Brain microvascular endothelial cell (primary cell): ENCODE results near the gene VSIG1.

ENCODE experiments used
- DNase-seq: peaks from one replicate; pipeline ENCODE4 v3.0.0-alpha.2; 2020
- H3K27ac ChIP-seq: fragments of 250-450 bp; sonication (Bioruptor Pico); 2 replicates; pipeline ENCODE4 v1.5.1; 2020; ENCODE audit warnings: mild to moderate bottlenecking, moderate library complexity
- H3K27me3 ChIP-seq: fragments of 250-450 bp; sonication (Bioruptor Pico); replicated peaks from 2 replicates; pipeline ENCODE4 v1.5.1; 2020; ENCODE audit warnings: mild to moderate bottlenecking
- H3K36me3 ChIP-seq: fragments of 250-450 bp; sonication (Bioruptor Pico); replicated peaks from 2 replicates; pipeline ENCODE4 v1.5.1; 2020; ENCODE audit warnings: mild to moderate bottlenecking
- H3K4me3 ChIP-seq: 2 replicates; pipeline ENCODE4 v1.5.1; 2011; ENCODE audit warnings: low read depth, mild to moderate bottlenecking, control low read depth, low read length, moderate library complexity
- in situ Hi-C: cut with HindIII; loops from 2 replicates; pipeline ENCODE4 v1.10.0; 2017; ENCODE audit warnings: low sequenced_read_pairs, low pct_ligation_motif_present
- TF ChIP-seq, protein P1 (sequence below): IDR thresholded peaks from 2 replicates; pipeline ENCODE4 v1.5.1; 2011; ENCODE audit warnings: low read depth, mild to moderate bottlenecking, moderate library complexity, low read length, control low read depth, inconsistent platforms; ENCODE audit errors: missing control alignments

The VSIG1 gene

GRCh38 chrX:108044554-108045256, at the start of gene VSIG1:
TSS of gene VSIG1 (plus strand) at chrX:108045065. CDS start at chrX:108045131, 66 bp downstream.
- TF ChIP-seq, protein P1, sequence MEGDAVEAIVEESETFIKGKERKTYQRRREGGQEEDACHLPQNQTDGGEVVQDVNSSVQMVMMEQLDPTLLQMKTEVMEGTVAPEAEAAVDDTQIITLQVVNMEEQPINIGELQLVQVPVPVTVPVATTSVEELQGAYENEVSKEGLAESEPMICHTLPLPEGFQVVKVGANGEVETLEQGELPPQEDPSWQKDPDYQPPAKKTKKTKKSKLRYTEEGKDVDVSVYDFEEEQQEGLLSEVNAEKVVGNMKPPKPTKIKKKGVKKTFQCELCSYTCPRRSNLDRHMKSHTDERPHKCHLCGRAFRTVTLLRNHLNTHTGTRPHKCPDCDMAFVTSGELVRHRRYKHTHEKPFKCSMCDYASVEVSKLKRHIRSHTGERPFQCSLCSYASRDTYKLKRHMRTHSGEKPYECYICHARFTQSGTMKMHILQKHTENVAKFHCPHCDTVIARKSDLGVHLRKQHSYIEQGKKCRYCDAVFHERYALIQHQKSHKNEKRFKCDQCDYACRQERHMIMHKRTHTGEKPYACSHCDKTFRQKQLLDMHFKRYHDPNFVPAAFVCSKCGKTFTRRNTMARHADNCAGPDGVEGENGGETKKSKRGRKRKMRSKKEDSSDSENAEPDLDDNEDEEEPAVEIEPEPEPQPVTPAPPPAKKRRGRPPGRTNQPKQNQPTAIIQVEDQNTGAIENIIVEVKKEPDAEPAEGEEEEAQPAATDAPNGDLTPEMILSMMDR, result no peak
- no peak for DNase-seq
- in situ Hi-C loops, result no loop called here

GRCh38 chrX:107996124-107996523, 48.7 kb upstream of the VSIG1 start:
- Histone ChIP-seq H3K4me3 (no peak overlapping the region), H3K36me3 (no peaks in the 10 kb centered on the region), H3K27ac (no peak overlapping the region), H3K27me3 (no peaks in the 10 kb centered on the region)
- in situ Hi-C loops, result no loop called here
- DNase-seq, result no peak
- TF ChIP-seq, protein P1, result no peak

More at GRCh38 chrX:108044554-108045256, at the start of gene VSIG1:
- no peaks in the 10 kb centered on the region for H3K36me3 ChIP-seq
- no peak within 1 kb of the TSS for H3K4me3 ChIP-seq
- no peaks in the 10 kb centered on the region for H3K27me3 ChIP-seq
- H3K27ac ChIP-seq, result no peak within 1 kb of the TSS

DNA sequence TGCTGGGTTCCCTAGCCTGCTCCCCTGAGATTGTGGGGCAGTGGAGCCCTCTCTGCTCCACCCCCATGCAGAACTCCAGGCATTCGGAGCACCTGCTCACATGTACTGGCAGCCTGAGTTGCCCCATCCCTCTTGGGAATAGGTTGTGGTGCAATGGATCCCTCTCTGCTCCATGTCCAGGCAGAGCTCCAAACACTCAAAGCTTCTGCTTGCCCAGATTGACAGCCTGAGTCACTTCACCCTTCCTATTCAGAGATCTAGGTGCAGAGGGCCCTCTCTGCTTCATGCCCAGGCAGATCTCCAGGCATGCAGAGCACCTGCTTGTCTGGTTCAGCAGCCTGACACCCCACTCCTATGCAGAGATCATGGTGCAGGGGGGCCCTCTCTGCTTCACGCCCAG, 44.1 kb upstream of the VSIG1 start:
- DNase-seq, result no peak
- TF ChIP-seq, protein P1, result no peak
- H3K36me3 ChIP-seq, result no peaks in the 10 kb centered on the region
- no peaks in the 10 kb centered on the region for H3K27me3 ChIP-seq
- in situ Hi-C loops, result no loop called here
- H3K27ac ChIP-seq, result no peak overlapping the region
- no peak overlapping the region for H3K4me3 ChIP-seq

DNA sequence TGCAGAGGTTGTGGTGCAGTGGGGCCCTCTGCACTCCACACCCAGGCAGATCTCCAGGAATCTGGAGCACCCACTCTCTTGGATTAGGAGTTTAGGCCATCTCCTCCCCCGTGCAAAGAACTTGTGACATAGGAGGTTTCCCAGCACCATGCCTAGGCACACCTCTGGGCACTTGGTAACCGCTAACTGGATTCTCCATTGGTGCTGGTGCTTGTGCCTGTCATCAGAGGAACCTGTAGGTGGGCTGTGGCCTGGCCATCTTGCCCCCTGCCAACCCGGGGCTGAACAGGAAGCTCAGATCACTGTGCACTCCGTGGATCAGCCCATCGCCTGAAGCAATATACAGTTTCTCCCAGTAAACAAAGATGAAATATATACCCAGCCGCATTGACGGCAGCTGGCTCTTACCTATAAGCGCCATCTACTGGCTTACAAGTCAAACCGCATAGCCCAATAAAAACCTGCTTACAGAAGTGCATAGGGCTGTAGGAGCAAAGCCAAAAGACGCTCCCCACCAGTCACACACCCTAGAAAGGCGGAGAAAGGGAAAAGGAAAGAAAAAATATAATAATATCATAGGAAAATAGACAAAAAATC, 43.5 kb upstream of the VSIG1 start:
- Histone ChIP-seq H3K4me3 (no peak overlapping the region), H3K27ac (no peak overlapping the region), H3K36me3 (no peaks in the 10 kb centered on the region), H3K27me3 (no peaks in the 10 kb centered on the region)
- peak; percentile 16 for DNase-seq
- in situ Hi-C loops, result no loop called here
- TF ChIP-seq, protein P1, result peak; percentile 75

DNA sequence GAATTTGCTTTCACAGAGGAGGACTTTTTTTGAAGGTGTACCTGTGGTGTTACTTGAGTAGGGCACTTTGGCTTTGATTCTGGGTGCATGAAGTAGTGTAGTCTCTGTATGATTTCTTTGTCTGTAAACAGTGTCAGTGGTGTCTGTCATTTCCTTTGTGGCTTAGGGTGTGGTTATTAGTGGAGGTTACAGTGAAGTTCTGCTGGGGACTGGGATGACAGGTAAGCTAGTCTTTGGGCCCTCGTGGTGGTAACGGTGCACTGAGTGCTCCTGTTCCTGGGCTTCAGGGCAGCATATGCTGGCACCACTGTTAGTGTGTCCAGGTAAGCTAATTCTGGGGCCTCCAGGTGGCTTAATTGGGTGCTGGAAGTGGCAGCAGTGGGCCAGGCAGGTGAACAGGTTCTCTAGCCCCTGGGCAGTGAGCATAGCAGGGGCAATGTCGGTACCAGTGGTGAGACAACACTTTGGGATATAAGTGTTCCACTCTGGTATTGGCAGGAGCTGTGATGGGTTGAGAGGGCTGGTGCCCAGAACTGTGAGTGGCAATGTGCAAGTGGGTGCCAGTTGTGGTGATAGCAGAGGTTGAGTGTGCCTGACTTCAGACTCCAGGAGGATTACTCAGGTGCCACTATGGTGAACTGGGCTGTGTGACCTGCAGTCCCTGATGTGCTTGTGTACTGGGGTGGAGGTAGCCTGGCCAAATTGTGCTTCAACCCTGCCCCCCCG, 26.0 kb upstream of the VSIG1 start:
- no peaks in the 10 kb centered on the region for H3K36me3 ChIP-seq
- in situ Hi-C loops, result no loop called here
- no peak overlapping the region for H3K4me3 ChIP-seq
- H3K27me3 ChIP-seq, result no peaks in the 10 kb centered on the region
- no peak overlapping the region for H3K27ac ChIP-seq
- DNase-seq, result no peak
- TF ChIP-seq, protein P1, result no peak
